Measurements from ENCODE around the gene SH2D1B.

Gene SH2D1B

GRCh38 chr1:162405800-162406199 lies 6.1 kb downstream of the SH2D1B start:
- Histone ChIP-seq H3K4me3 (IDR thresholded peaks at IDR 0.05; ENCODE audit: insufficient read depth, low read depth, low read length) (no peak overlapping the region), H3K79me2 (ENCODE audit: insufficient read depth, low read depth) (no peaks in the 10 kb centered on the region), H3K4me1 (ENCODE audit: low read depth, poor library complexity, severe bottlenecking) (peaks cover 26% of the 10 kb centered on the region), H3K36me3 (ENCODE audit: insufficient read depth) (no peaks in the 10 kb centered on the region), H3K4me2 (no peak overlapping the region), H4K20me1 (ENCODE audit: insufficient read depth) (no peaks in the 10 kb centered on the region), H2AFZ (ENCODE audit: low read depth) (no peak overlapping the region), H3K9ac (no peak overlapping the region), H3K27ac (no peak overlapping the region), H3K27me3 (ENCODE audit: insufficient read depth, low read depth) (no peaks in the 10 kb centered on the region)
- no peak for TF ChIP-seq CTCF (conservative IDR thresholded peaks at IDR 0.05; ENCODE audit: low read depth, low read length)

GRCh38 chr1:162404550-162405160 lies 7.3 kb downstream of the SH2D1B start:
- H2AFZ ChIP-seq (ENCODE audit: low read depth): no peak overlapping the region
- H3K27me3 ChIP-seq (ENCODE audit: insufficient read depth, low read depth): no peaks in the 10 kb centered on the region
- H3K36me3 ChIP-seq (ENCODE audit: insufficient read depth): no peaks in the 10 kb centered on the region
- no peaks in the 10 kb centered on the region for H4K20me1 ChIP-seq (ENCODE audit: insufficient read depth)
- no peak overlapping the region for H3K27ac ChIP-seq
- H3K4me1 ChIP-seq (ENCODE audit: low read depth, poor library complexity, severe bottlenecking): peaks cover 30% of the 10 kb centered on the region
- no peaks in the 10 kb centered on the region for H3K79me2 ChIP-seq (ENCODE audit: insufficient read depth, low read depth)
- no peak overlapping the region for H3K4me2 ChIP-seq
- no peak overlapping the region for H3K4me3 ChIP-seq (IDR thresholded peaks at IDR 0.05; ENCODE audit: insufficient read depth, low read depth, low read length)
- no peak for TF ChIP-seq CTCF (conservative IDR thresholded peaks at IDR 0.05; ENCODE audit: low read depth, low read length)
- no peak overlapping the region for H3K9ac ChIP-seq

- Histone ChIP-seq H3K4me3 (IDR thresholded peaks at IDR 0.05; ENCODE audit: insufficient read depth, low read depth, low read length) (no peak overlapping the region), H3K27me3 (ENCODE audit: insufficient read depth, low read depth) (no peaks in the 10 kb centered on the region), H3K36me3 (ENCODE audit: insufficient read depth) (no peaks in the 10 kb centered on the region), H4K20me1 (ENCODE audit: insufficient read depth) (no peaks in the 10 kb centered on the region), H3K27ac (no peak overlapping the region), H3K9ac (no peak overlapping the region), H3K4me2 (no peak overlapping the region), H2AFZ (ENCODE audit: low read depth) (no peak overlapping the region), H3K79me2 (ENCODE audit: insufficient read depth, low read depth) (no peaks in the 10 kb centered on the region), H3K4me1 (ENCODE audit: low read depth, poor library complexity, severe bottlenecking) (peaks cover 19% of the 10 kb centered on the region)
- TF ChIP-seq CTCF (conservative IDR thresholded peaks at IDR 0.05; ENCODE audit: low read depth, low read length): no peak
These were observed 11.1 kb downstream of the SH2D1B start for GRCh38 chr1:162400790-162401355.

- H3K27ac ChIP-seq: no peak overlapping the region
- peaks cover 16% of the 10 kb centered on the region for H3K4me1 ChIP-seq (ENCODE audit: low read depth, poor library complexity, severe bottlenecking)
- H3K9ac ChIP-seq: no peak overlapping the region
- H3K4me3 ChIP-seq (IDR thresholded peaks at IDR 0.05; ENCODE audit: insufficient read depth, low read depth, low read length): no peak overlapping the region
- peak overlapping the region; percentile 11; the same call in 1 of the 2 replicates for H3K4me2 ChIP-seq
- H3K27me3 ChIP-seq (ENCODE audit: insufficient read depth, low read depth): no peaks in the 10 kb centered on the region
- no peaks in the 10 kb centered on the region for H3K36me3 ChIP-seq (ENCODE audit: insufficient read depth)
- H3K79me2 ChIP-seq (ENCODE audit: insufficient read depth, low read depth): no peaks in the 10 kb centered on the region
- no peaks in the 10 kb centered on the region for H4K20me1 ChIP-seq (ENCODE audit: insufficient read depth)
- TF ChIP-seq CTCF (conservative IDR thresholded peaks at IDR 0.05; ENCODE audit: low read depth, low read length): no peak
- no peak overlapping the region for H2AFZ ChIP-seq (ENCODE audit: low read depth)
These were observed 12.8 kb downstream of the SH2D1B start for GRCh38 chr1:162398999-162399580.
